ENCODE results near the gene IL18RAP.

The IL18RAP gene

GRCh38 chr2:102463160-102463559, 40.2 kb downstream of the IL18RAP start:
- DNase-seq = no peak

GRCh38 chr2:102470168-102470567, 47.2 kb downstream of the IL18RAP start:
- DNase-seq = no peak

- DNase-seq = peak; percentile 6 to 21
Observed at GRCh38 chr2:102473020-102473419, 50.1 kb downstream of the IL18RAP start, which contains the start of gene SLC9A4. TSS of gene SLC9A4 (plus strand) at chr2:102473226. CDS start at chr2:102473760, 534 bp downstream.

- no peak for DNase-seq
Observed at GRCh38 chr2:102473631-102474030, 50.7 kb downstream of the IL18RAP start.

- DNase-seq = no peak
Observed at GRCh38 chr2:102474785-102475184, 51.8 kb downstream of the IL18RAP start.

GRCh38 chr2:102478686-102479470, 55.9 kb downstream of the IL18RAP start:
- DNase-seq = no peak

- no peak for DNase-seq
Observed at GRCh38 chr2:102480285-102481195, 57.6 kb downstream of the IL18RAP start.

- DNase-seq = no peak
Observed at GRCh38 chr2:102481931-102482330, 59.0 kb downstream of the IL18RAP start.

GRCh38 chr2:102483086-102483485, 60.1 kb downstream of the IL18RAP start:
- no peak for DNase-seq

- peak in 1 of 2 experiments; percentile 0 for DNase-seq
Observed at GRCh38 chr2:102484310-102485061, 61.5 kb downstream of the IL18RAP start.

- DNase-seq = no peak
Observed at GRCh38 chr2:102485147-102485785, 62.3 kb downstream of the IL18RAP start.

GRCh38 chr2:102486941-102487702, 64.2 kb downstream of the IL18RAP start:
- DNase-seq = no peak

- DNase-seq = no peak
Observed at GRCh38 chr2:102487761-102488462, 65.0 kb downstream of the IL18RAP start.

GRCh38 chr2:102489646-102490045, 66.7 kb downstream of the IL18RAP start:
- no peak for DNase-seq

GRCh38 chr2:102492006-102492405, 69.0 kb downstream of the IL18RAP start:
- no peak for DNase-seq

GRCh38 chr2:102494570-102494969, 71.6 kb downstream of the IL18RAP start:
- no peak for DNase-seq

- no peak for DNase-seq
Observed at GRCh38 chr2:102498414-102498813, 75.5 kb downstream of the IL18RAP start.

GRCh38 chr2:102499558-102499957, 76.6 kb downstream of the IL18RAP start:
- DNase-seq = no peak

Measured in NCI-H2081 (cell line).